ENCODE measurements around the gene ZNF576.
"Not testable (repeated sequence)": the region's sequence is repeated elsewhere in the genome, so short reads cannot be mapped to it uniquely, and the experiment has no call there.

Gene ZNF576, protein sequence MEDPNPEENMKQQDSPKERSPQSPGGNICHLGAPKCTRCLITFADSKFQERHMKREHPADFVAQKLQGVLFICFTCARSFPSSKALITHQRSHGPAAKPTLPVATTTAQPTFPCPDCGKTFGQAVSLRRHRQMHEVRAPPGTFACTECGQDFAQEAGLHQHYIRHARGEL

DNA sequence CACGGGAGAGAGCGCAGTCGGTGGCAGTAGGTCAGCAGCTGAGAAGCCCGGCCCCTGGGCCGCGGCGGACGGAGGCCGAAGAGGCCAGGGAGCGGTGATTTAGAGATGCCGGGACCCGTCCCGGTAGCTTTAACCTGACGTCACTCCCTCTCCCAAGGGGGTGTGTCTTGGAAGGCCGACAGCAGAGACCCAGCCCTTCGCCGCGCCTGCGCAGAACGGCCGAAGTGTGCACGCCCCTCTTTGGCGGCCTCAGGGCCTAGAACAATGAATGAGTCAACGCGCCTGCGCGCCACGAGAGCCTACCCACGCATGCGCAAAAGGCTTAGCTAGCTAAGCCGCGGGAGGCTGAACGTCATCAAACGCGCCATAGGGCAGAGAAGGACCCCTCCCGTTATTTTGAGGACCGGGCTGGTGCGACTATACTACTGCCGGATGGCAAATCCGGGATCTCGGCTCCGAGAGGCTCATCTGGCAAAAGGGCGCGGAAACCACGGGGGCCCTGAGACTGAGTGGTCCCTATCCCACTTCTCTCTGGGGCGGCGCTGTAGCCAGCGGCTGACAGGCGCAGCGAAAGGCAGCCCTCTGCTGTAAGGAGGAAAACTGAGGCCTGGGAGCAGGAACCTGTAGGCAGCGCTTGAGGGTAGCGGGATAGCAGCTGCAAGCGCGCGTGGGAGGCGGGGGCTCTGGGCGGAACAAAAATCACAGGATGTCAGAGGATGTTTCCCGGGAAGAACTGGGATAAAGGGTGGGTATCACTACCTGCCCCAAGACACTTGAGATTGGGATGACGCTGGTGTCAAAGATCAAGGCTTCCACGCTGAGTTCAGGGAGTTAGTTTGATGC, at the start of gene ZNF576, which contains the start of gene IRGQ:
Gene ZNF576 (plus strand): TSS at position 597 of the 843 bp plus-strand sequence. CDS start 514 bp downstream, outside the sequence.
Gene IRGQ (minus strand): TSS at position 136 of the 843 bp plus-strand sequence. CDS start 796 bp downstream, outside the sequence.
- TF ChIP-seq, protein P1, sequence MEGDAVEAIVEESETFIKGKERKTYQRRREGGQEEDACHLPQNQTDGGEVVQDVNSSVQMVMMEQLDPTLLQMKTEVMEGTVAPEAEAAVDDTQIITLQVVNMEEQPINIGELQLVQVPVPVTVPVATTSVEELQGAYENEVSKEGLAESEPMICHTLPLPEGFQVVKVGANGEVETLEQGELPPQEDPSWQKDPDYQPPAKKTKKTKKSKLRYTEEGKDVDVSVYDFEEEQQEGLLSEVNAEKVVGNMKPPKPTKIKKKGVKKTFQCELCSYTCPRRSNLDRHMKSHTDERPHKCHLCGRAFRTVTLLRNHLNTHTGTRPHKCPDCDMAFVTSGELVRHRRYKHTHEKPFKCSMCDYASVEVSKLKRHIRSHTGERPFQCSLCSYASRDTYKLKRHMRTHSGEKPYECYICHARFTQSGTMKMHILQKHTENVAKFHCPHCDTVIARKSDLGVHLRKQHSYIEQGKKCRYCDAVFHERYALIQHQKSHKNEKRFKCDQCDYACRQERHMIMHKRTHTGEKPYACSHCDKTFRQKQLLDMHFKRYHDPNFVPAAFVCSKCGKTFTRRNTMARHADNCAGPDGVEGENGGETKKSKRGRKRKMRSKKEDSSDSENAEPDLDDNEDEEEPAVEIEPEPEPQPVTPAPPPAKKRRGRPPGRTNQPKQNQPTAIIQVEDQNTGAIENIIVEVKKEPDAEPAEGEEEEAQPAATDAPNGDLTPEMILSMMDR (IDR thresholded peaks at IDR 0.05; ENCODE audit: low read depth, low read length): peak; percentile 3
- peak; percentile 99 for DNase-seq (ENCODE audit: extremely low read depth, low read depth)

DNA sequence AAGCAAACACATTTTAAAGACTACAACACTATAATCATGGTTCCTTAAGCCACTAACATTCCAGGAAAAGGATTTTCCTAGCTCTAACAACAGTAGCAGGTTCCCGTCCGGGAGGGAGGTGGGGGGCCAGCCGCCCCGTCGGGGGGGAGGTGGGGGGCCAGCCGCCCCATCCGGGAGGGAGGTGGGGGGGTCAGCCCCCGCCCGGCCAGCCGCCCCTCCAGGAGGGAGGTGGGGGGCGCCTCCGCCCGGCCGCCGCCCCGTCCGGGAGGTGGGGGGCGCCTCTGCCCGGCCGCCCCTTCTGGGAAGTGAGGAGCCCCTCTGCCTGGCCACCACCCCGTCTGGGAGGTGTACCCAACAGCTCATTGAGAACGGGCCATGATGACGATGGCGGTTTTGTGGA, 48.5 kb upstream of the ZNF576 start:
- not testable (repeated sequence) for DNase-seq (ENCODE audit: extremely low read depth, low read depth)

DNA sequence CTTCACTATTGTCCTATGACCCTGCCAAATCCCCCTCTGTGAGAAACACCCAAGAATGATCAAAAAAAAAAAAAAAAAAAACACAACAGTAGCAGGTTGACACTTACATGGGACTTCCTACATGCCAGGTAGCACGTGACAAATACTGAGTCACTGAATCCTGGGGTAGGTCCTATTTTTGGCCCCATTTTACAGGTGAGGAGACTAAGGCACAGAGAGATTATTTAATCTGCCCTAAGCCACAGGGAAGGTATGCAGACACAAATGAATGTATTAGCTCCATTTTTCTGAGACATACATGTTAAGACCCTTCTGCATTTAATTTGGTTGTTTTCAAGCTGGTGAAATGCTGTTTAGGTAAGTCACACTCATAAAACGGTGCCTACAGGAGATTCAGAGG, 47.7 kb upstream of the ZNF576 start:
- DNase-seq (ENCODE audit: extremely low read depth, low read depth): no peak
- TF ChIP-seq, protein P1 (IDR thresholded peaks at IDR 0.05; ENCODE audit: low read depth, low read length): no peak

DNA sequence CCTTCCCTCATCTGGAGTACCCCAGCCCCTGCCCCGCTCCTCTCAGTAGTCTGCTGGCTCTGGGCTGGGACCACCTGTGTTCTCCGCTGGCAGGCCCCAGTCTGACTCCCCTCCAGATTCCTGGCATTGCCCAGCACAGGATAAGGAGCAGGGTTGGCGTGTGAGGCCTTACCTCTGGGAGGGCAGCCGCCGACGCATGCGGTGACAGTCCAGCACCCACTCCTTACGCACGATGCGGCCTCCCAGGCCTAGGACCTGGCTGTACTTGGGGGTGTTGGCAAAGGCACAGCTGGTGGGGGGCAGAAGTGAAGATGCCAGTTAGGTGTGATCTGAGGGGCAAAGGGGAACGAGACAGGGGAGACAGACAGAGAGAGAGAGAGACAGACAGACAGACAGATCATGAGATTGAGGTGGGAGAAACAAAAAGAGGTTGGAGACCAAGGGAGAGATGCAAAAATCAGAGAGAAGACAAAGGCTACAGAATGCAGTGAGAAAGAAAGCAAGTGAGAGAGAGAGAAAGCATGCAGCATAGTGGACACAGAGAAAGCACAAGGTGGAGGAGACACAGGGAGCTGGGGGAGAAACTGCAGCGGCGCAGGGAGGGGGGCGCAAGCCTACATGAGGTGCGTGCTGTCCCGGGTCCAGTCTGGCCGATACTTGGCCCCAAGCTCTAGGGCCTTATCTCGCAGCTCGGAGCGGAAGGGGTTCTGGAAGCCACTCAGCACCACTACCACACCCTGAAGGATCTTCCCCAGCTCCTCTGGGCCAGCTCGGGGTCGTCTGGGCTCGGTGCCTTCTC, 44.8 kb upstream of the ZNF576 start:
- TF ChIP-seq, protein P1 (IDR thresholded peaks at IDR 0.05; ENCODE audit: low read depth, low read length): no peak
- DNase-seq (ENCODE audit: extremely low read depth, low read depth): no peak

DNA sequence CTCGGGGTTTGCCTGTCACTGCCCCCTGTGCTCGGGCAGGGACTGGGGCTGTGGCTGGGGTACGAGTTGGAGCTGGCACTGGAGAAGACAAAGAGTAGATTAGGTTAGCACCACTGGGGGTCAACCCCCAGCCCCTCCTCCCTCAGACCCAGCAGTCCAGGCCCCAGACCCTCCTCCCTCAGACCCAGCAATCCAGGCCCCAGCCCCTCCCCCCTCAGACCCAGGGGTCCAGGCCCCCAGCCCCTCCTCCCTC, 44.3 kb upstream of the ZNF576 start:
- DNase-seq (ENCODE audit: extremely low read depth, low read depth): no peak
- TF ChIP-seq, protein P1 (IDR thresholded peaks at IDR 0.05; ENCODE audit: low read depth, low read length): no peak

DNA sequence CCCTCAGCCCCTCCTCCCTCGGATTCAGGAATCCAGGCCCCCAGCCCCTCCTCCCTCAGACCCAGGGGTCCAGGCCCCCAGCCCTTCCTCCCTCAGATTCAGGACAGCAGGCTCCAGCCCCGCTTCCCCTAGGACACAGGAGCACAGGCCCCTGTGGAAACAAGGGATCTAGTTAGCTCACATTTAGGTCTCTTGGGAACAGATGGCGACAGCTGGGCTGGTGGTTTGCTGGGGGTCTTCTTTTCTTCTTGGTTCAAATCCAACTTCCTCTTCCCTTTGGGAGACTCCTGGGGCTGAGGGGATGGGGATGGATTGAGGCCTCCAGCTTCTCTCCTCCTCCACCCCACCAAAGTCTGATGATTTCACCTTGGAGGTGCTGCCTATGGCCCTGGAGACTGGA, 43.8 kb upstream of the ZNF576 start:
- no peak for DNase-seq (ENCODE audit: extremely low read depth, low read depth)
- TF ChIP-seq, protein P1 (IDR thresholded peaks at IDR 0.05; ENCODE audit: low read depth, low read length): no peak

DNA sequence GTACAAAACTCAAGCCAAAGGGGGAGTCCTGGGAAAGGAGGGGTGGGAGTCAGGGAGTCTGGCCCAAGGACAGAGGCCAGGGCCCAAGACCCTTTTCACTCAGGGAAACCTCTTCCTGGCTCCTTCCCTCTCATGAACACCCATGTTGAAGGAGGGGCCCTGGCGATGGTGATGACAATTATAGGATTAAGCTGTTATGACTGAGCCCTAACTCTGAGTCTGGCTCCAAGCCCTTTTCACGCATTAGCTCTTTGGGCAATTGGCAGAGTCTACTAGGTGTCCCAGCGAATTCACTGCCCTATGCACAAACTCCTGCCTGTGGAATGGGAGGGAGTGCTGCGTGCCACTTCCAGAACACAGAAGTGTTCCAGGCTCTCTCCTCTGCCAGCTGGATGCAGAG, 42.7 kb upstream of the ZNF576 start:
- TF ChIP-seq, protein P1 (IDR thresholded peaks at IDR 0.05; ENCODE audit: low read depth, low read length): no peak
- DNase-seq (ENCODE audit: extremely low read depth, low read depth): no peak
